Kidney glomerular epithelial cell (primary cell): ENCODE measurements around the gene PDE7B.
"Not testable (repeated sequence)": the region's sequence is repeated elsewhere in the genome, so short reads cannot be mapped to it uniquely, and the experiment has no call there.

Experiments
- DNase-seq: peaks from one replicate; lab custom pipeline; 2025; lab: John Stamatoyannopoulos, UW

Gene PDE7B

GRCh38 chr6:136108361-136108945, 257.0 kb downstream of the PDE7B start:
- DNase-seq = no peak

- DNase-seq = no peak
Measured at GRCh38 chr6:136111831-136112230, 260.3 kb downstream of the PDE7B start.

GRCh38 chr6:136112262-136112661, 260.8 kb downstream of the PDE7B start:
- no peak for DNase-seq

- peak; percentile 58 for DNase-seq
Measured at GRCh38 chr6:136113736-136114173, 262.3 kb downstream of the PDE7B start.

- DNase-seq = no peak
Measured at GRCh38 chr6:136114661-136115060, 263.2 kb downstream of the PDE7B start.

GRCh38 chr6:136115941-136116340, 264.4 kb downstream of the PDE7B start:
- DNase-seq = no peak

GRCh38 chr6:136117081-136117480, 265.6 kb downstream of the PDE7B start:
- DNase-seq = no peak

GRCh38 chr6:136118787-136119186, 267.3 kb downstream of the PDE7B start:
- no peak for DNase-seq

- DNase-seq = peak; percentile 31
Measured at GRCh38 chr6:136123468-136123867, 272.0 kb downstream of the PDE7B start.

GRCh38 chr6:136125585-136125984, 274.1 kb downstream of the PDE7B start:
- no peak for DNase-seq

- no peak for DNase-seq
Measured at GRCh38 chr6:136127873-136128272, 276.4 kb downstream of the PDE7B start.

GRCh38 chr6:136129365-136129764, 277.9 kb downstream of the PDE7B start:
- peak; percentile 23 for DNase-seq

- DNase-seq = no peak
Measured at GRCh38 chr6:136134268-136134667, 282.8 kb downstream of the PDE7B start.

GRCh38 chr6:136134751-136135150, 283.2 kb downstream of the PDE7B start:
- DNase-seq = no peak

GRCh38 chr6:136136274-136136673, 284.8 kb downstream of the PDE7B start:
- no peak for DNase-seq

GRCh38 chr6:136137008-136137692, 285.6 kb downstream of the PDE7B start:
- peak; percentile 42 for DNase-seq

- DNase-seq = no peak
Measured at GRCh38 chr6:136137739-136138402, 286.4 kb downstream of the PDE7B start.

GRCh38 chr6:136139111-136139510, 287.6 kb downstream of the PDE7B start:
- not testable (repeated sequence) for DNase-seq

GRCh38 chr6:136144251-136145023, 292.9 kb downstream of the PDE7B start:
- no peak for DNase-seq

GRCh38 chr6:136146130-136146529, 294.6 kb downstream of the PDE7B start:
- no peak for DNase-seq

- no peak for DNase-seq
Measured at GRCh38 chr6:136147342-136147741, 295.8 kb downstream of the PDE7B start.

- DNase-seq = no peak
Measured at GRCh38 chr6:136148051-136148450, 296.6 kb downstream of the PDE7B start.
